MM.1S (cell line): ENCODE measurements around the gene KRTAP19-3.

Source experiments
- DNase-seq: peaks from one replicate; pipeline ENCODE4 v3.0.0-alpha.2; 2015
- H2AFZ ChIP-seq: fragments of 300-600 bp; sonication (generic); 2 replicates; pipeline ENCODE4 v1.6.0; 2016; ENCODE audit warnings: antibody characterized with exemption, low read length
- H3F3A ChIP-seq: fragments of 300-600 bp; sonication (generic); 2 replicates; pipeline ENCODE4 v1.6.1; 2016; ENCODE audit warnings: mild to moderate bottlenecking, antibody characterized with exemption, low read length, moderate library complexity, mixed read lengths; ENCODE audit not compliant: insufficient read depth
- H3K27ac ChIP-seq: fragments of 300-600 bp; sonication (generic); 2 replicates; pipeline ENCODE4 v1.5.1; 2016; ENCODE audit warnings: mild to moderate bottlenecking, low read length
- H3K27me3 ChIP-seq: fragments of 300-600 bp; sonication (generic); replicated peaks from 2 replicates; pipeline ENCODE4 v1.6.0; 2016; ENCODE audit warnings: low read length; ENCODE audit not compliant: insufficient read depth
- H3K36me3 ChIP-seq: fragments of 300-600 bp; sonication (generic); replicated peaks from 2 replicates; pipeline ENCODE4 v1.6.1; 2016; ENCODE audit warnings: mild to moderate bottlenecking, low read length, mixed read lengths; ENCODE audit not compliant: insufficient read depth
- H3K4me1 ChIP-seq: fragments of 300-600 bp; sonication (generic); 2 replicates; pipeline ENCODE4 v1.6.1; 2016; ENCODE audit warnings: low read length, mixed read lengths
- H3K4me2 ChIP-seq: fragments of 300-600 bp; sonication (generic); 2 replicates; pipeline ENCODE4 v1.6.0; 2016; ENCODE audit warnings: low read depth, low read length
- H3K4me3 ChIP-seq: fragments of 300-600 bp; sonication (generic); 2 replicates; pipeline ENCODE4 v1.5.1; 2016; ENCODE audit warnings: low read length, mixed read lengths
- H3K79me2 ChIP-seq: fragments of 300-600 bp; sonication (generic); 2 replicates; pipeline ENCODE4 v1.6.1; 2016; ENCODE audit warnings: mixed run types, low read length, mixed read lengths
- H3K9ac ChIP-seq: fragments of 300-600 bp; sonication (generic); 2 replicates; pipeline ENCODE4 v1.6.1; 2016; ENCODE audit warnings: low read length, mixed read lengths
- H3K9me2 ChIP-seq: fragments of 300-600 bp; sonication (generic); replicated peaks from 2 replicates; pipeline ENCODE4 v1.6.1; 2016; ENCODE audit warnings: mild to moderate bottlenecking, low read length, mixed read lengths; ENCODE audit not compliant: insufficient read depth
- H3K9me3 ChIP-seq: fragments of 300-600 bp; sonication (generic); replicated peaks from 2 replicates; pipeline ENCODE4 v1.6.1; 2016; ENCODE audit warnings: mild to moderate bottlenecking, low read length, mixed read lengths; ENCODE audit not compliant: insufficient read depth
- H4K20me1 ChIP-seq: fragments of 300-600 bp; sonication (generic); 2 replicates; pipeline ENCODE4 v1.6.1; 2016; ENCODE audit warnings: mild to moderate bottlenecking, low read length, moderate library complexity, mixed read lengths; ENCODE audit not compliant: insufficient read depth
- EZH2 ChIP-seq: fragments of 300-600 bp; sonication (generic); optimal IDR thresholded peaks from 2 replicates; pipeline ENCODE3; 2017; ENCODE audit warnings: low read depth, mild to moderate bottlenecking, antibody characterized with exemption, low read length, mixed read lengths
- EZH2phosphoT487 ChIP-seq: fragments of 300-600 bp; sonication (generic); IDR thresholded peaks from 2 replicates; pipeline ENCODE4 v1.6.1; 2018; ENCODE audit warnings: antibody characterized with exemption, low read length
- TF ChIP-seq, protein P1 (sequence below): fragments of 300-600 bp; sonication (generic); IDR thresholded peaks from 2 replicates; pipeline ENCODE4 v1.5.1; 2016; ENCODE audit warnings: antibody characterized with exemption, low read length, mixed read lengths

Gene KRTAP19-3

DNA sequence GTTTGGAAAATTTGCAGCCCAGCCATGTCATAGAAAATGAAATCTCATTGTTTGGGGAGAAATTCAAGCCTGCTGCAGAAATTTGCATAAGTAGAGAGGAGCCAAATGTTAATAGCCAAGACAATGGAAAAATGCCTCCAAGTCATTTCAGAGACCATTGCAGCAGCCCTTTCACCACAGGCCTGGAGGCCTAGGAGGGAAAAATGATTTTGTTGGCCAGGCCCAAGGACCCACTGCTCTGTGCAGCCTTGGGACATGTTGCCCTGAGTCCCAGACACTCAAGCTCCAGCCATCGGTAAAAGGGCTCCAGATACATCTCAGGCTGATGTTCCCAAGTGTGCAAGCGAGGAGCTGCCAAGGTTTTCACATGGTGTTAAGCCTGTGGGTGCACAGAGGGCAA is 5.6 kb downstream of the KRTAP19-3 start:
- H3K27ac ChIP-seq = no peak overlapping the region
- no peak overlapping the region for H2AFZ ChIP-seq
- H3K79me2 ChIP-seq = no peaks in the 10 kb centered on the region
- H3K4me1 ChIP-seq = no peaks in the 10 kb centered on the region
- no peak for DNase-seq
- TF ChIP-seq, protein P1, sequence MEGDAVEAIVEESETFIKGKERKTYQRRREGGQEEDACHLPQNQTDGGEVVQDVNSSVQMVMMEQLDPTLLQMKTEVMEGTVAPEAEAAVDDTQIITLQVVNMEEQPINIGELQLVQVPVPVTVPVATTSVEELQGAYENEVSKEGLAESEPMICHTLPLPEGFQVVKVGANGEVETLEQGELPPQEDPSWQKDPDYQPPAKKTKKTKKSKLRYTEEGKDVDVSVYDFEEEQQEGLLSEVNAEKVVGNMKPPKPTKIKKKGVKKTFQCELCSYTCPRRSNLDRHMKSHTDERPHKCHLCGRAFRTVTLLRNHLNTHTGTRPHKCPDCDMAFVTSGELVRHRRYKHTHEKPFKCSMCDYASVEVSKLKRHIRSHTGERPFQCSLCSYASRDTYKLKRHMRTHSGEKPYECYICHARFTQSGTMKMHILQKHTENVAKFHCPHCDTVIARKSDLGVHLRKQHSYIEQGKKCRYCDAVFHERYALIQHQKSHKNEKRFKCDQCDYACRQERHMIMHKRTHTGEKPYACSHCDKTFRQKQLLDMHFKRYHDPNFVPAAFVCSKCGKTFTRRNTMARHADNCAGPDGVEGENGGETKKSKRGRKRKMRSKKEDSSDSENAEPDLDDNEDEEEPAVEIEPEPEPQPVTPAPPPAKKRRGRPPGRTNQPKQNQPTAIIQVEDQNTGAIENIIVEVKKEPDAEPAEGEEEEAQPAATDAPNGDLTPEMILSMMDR = no peak
- TF ChIP-seq EZH2phosphoT487 = no peak
- TF ChIP-seq EZH2 = no peak
- H3K4me2 ChIP-seq = no peak overlapping the region
- H3K9me3 ChIP-seq = no peaks in the 10 kb centered on the region
- no peaks in the 10 kb centered on the region for H3K27me3 ChIP-seq
- no peaks in the 10 kb centered on the region for H4K20me1 ChIP-seq
- no peaks in the 10 kb centered on the region for H3K9me2 ChIP-seq
- no peaks in the 10 kb centered on the region for H3K36me3 ChIP-seq
- no peaks in the 10 kb centered on the region for H3F3A ChIP-seq
- no peak overlapping the region for H3K9ac ChIP-seq
- H3K4me3 ChIP-seq = no peak overlapping the region

DNA sequence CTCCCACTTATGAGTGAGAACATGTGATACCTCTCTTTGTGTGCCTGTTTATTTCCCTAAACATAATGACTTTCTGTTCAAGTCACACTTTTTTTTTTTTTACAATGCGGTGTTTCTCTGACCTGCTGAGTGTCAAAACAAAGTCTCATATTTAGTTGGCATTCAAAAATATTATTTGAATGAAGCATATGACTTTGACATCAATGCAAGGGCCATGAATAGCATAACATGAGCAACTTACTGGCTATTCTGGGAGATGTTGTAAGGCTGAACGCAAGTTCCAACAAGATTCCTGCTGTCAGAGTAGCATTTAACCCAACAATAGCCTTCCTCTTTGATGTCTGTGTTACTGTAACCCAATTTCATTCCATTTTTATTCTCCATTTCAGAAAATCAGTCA is 9.7 kb downstream of the KRTAP19-3 start:
- no peak for DNase-seq
- no peaks in the 10 kb centered on the region for H3K9me3 ChIP-seq

DNA sequence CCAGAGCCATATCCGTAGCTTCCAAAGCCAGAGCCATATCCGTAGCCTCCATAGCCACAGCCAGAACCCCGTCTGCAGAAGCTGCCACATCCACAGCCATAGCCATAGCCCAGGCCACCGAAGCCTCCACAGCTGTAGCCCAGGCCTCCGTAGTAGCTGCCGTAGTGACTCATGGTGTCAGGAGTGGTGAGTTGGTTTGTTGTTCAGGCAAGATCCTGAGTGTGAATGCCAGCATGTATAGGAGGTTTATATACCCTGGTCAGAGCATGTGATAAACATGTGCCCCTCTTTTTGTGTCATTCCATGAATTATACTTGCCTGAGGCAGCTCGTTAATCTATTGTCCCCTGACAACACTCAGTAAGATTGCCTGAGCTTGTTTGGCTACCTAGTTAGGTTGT is 11.7 kb downstream of the KRTAP19-3 start, which contains the start of gene KRTAP19-1:
TSS of gene KRTAP19-1 (minus strand) at position 223 of the 400 bp plus-strand sequence. CDS start at position 173, 50 bp downstream.
- H3K79me2 ChIP-seq = no peaks in the 10 kb centered on the region
- no peak for DNase-seq
- H3K9ac ChIP-seq = no peak within 1 kb of the TSS
- H3F3A ChIP-seq = no peaks in the 10 kb centered on the region
- no peaks in the 10 kb centered on the region for H3K36me3 ChIP-seq
- no peaks in the 10 kb centered on the region for H4K20me1 ChIP-seq
- TF ChIP-seq EZH2 = no peak
- TF ChIP-seq, protein P1 = no peak
- TF ChIP-seq EZH2phosphoT487 = no peak
- no peak within 1 kb of the TSS for H3K4me2 ChIP-seq
- no peak within 1 kb of the TSS for H3K27ac ChIP-seq
- no peaks in the 10 kb centered on the region for H3K27me3 ChIP-seq
- no peak within 1 kb of the TSS for H2AFZ ChIP-seq
- H3K9me2 ChIP-seq = no peaks in the 10 kb centered on the region
- no peak within 1 kb of the TSS for H3K4me3 ChIP-seq
- no peaks in the 10 kb centered on the region for H3K9me3 ChIP-seq
- no peaks in the 10 kb centered on the region for H3K4me1 ChIP-seq

More for the DNA sequence above, 9.7 kb downstream of the KRTAP19-3 start:
- Histone ChIP-seq H2AFZ (no peak overlapping the region), H3K36me3 (no peaks in the 10 kb centered on the region), H3K27ac (no peak overlapping the region), H3K79me2 (no peaks in the 10 kb centered on the region), H3K27me3 (no peaks in the 10 kb centered on the region), H3K4me3 (no peak overlapping the region), H3K9me2 (no peaks in the 10 kb centered on the region), H3K4me2 (no peak overlapping the region), H3K4me1 (no peaks in the 10 kb centered on the region), H3F3A (no peaks in the 10 kb centered on the region), H3K9ac (no peak overlapping the region), H4K20me1 (no peaks in the 10 kb centered on the region)
- no peak for TF ChIP-seq EZH2phosphoT487
- TF ChIP-seq EZH2 = no peak
- TF ChIP-seq, protein P1 = no peak
